Cardiac fibroblast (primary cell): ENCODE measurements around the gene HERC3.

Experiments
- DNase-seq, 2 donors: peaks; one replicate each; pipeline versions ENCODE4 v3.0.0 to v3.0.0-alpha.2; 2010; ENCODE audit warnings: low read depth in 2 of 2
- H3K4me3 ChIP-seq, 2 donors: replicated peaks in 1 of 2; 1 replicate in 1 of 2; 2 replicates in 1 of 2; pipeline ENCODE4 v1.5.1; 2011; ENCODE audit warnings: low read depth in 2 of 2, low read length in 2 of 2, mild to moderate bottlenecking in 2 of 2, moderate library complexity in 1 of 2
- TF ChIP-seq, protein P1 (sequence below): IDR thresholded peaks from one replicate; pipeline ENCODE4 v1.5.1; 2011; ENCODE audit warnings: low read depth, mild to moderate bottlenecking, low read length, inconsistent platforms

The HERC3 gene

DNA sequence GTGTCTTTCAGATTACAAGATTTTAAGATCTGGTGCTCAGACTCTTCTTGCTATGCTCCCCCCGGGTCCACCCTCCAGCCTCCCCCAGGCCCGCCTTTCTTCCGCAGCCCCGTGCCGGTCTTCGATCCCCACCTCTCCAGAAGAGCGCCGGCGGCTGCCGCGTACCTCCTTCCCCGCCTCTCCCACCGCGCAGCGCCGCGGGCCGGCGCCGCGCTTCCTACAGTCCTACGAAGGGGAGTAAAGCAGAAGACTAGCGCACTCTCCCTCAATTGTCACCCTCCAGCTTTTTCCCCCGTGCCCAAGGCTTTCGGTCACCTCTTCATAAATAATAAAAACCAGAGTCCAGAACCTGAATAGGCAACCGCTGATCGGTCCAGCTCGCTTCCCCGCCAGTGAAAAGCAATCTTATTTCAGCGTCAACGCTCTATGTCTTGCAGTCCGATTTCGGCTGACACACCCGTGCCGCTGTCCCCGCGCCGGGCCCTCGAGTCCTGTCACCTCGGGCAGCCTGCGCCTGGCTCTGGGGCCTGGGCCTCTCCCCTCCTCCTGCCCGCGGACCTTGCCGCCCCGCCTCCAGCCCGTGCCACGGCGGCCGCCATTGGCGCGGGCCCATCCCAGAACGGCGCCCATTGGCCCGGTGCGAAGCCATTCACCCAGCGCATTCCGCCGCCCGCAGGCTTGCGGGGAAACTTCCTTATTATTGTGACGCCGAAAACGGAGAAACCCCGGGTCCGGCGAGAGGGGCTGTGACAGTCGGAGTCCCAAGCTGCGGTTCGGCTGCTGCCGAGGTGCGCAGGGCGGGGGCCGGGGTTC lies at the start of gene HERC3:
TSS of gene HERC3 (plus strand) at position 694 of the 813 bp plus-strand sequence. CDS start 13,344 bp downstream, outside the sequence.
- peak within 1 kb of the TSS; percentile 83 to 90 for H3K4me3 ChIP-seq
- DNase-seq = peak; percentile 87 to 90
- TF ChIP-seq, protein P1, sequence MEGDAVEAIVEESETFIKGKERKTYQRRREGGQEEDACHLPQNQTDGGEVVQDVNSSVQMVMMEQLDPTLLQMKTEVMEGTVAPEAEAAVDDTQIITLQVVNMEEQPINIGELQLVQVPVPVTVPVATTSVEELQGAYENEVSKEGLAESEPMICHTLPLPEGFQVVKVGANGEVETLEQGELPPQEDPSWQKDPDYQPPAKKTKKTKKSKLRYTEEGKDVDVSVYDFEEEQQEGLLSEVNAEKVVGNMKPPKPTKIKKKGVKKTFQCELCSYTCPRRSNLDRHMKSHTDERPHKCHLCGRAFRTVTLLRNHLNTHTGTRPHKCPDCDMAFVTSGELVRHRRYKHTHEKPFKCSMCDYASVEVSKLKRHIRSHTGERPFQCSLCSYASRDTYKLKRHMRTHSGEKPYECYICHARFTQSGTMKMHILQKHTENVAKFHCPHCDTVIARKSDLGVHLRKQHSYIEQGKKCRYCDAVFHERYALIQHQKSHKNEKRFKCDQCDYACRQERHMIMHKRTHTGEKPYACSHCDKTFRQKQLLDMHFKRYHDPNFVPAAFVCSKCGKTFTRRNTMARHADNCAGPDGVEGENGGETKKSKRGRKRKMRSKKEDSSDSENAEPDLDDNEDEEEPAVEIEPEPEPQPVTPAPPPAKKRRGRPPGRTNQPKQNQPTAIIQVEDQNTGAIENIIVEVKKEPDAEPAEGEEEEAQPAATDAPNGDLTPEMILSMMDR = peak; percentile 16

DNA sequence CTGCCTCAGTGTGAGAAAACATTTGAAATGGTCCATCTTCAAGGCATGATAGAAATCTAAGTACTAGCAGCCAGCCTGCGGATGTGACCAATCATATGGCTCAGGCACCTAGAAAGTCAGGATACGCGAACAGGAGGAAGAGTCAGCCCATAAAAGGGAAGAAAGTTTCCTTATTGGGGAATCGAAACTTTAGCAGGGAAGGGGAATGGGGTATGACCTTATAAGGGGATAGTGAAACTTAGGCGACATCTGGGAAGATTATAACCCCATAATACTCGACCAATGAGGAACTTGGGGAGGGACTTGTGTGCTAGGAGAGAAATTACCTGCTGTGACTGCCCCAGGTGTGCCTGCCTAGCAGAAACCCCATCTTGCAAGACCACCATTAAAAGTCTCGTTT lies 42.5 kb upstream of the HERC3 start:
- no peak for DNase-seq
- TF ChIP-seq, protein P1 = no peak
- no peak overlapping the region for H3K4me3 ChIP-seq

DNA sequence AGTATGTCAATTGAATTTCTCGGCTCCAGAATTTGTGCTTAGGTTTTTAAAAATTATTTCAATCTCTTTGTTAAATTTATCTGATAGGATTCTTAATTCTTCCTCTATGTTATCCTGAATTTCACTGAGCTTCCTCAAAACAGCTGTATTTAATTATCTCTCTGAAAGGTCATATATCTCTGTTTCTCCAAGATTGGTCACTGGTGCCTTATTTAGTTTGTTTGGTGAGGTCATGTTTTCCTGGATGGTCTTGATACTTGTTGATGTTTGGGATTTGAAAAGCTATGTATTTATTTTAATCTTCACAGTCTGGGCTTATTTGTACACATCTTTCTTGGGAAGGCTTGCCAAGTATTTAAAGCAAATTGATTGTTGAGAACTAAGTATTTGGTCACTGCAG lies 24.7 kb upstream of the HERC3 start:
- no peak for DNase-seq
- TF ChIP-seq, protein P1 = no peak
- H3K4me3 ChIP-seq = no peak overlapping the region

DNA sequence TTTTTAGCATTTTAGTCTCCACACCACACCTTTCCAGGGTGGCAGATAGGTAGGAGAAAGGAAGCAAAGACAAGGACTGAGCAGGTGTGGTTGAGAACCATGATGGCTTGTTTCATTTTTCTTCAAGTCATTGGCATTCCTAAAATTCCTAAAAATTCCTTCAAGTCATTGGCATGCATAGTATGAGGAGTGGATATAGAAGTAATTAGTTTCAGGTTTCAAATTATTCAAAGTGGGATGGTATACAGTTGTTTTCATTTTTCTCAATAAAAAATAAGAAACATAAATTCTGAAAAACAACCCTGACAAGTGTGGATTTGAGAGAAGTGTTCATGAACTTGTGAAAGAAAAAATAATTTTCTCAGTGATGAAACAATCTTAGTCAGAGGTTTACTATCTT lies 22.3 kb upstream of the HERC3 start:
- TF ChIP-seq, protein P1 = no peak
- no peak overlapping the region for H3K4me3 ChIP-seq
- no peak for DNase-seq

- H3K4me3 ChIP-seq = no peak overlapping the region
- TF ChIP-seq, protein P1 = no peak
- DNase-seq = peak in 1 of 2 donors; percentile 6
Measured at GRCh38 chr4:88573276-88573980, 18.9 kb upstream of the HERC3 start.

- TF ChIP-seq, protein P1 = no peak
- H3K4me3 ChIP-seq = no peak overlapping the region
- peak; percentile 18 to 31 for DNase-seq
Measured at GRCh38 chr4:88573995-88574394, 18.3 kb upstream of the HERC3 start.
